ENCODE data around the gene SASH3. TPM values are rescaled to one million over a fixed set of nuclear protein-coding genes. Genes with fewer than 3 reads are reported as not detected.

The SASH3 gene
- total RNA-seq, result not detected in 2 replicates

GRCh38 chrX:129779747-129780146, at the start of gene SASH3:
Gene SASH3 (plus strand): TSS chrX:129779949. CDS start chrX:129780098, 149 bp downstream.

GRCh38 chrX:129738466-129739308, 41.1 kb upstream of the SASH3 start, which contains the start of gene XPNPEP2:
Gene XPNPEP2 (plus strand): TSS chrX:129738979. CDS start chrX:129739214, 235 bp downstream.

GRCh38 chrX:129843459-129844306, 63.9 kb downstream of the SASH3 start, which contains the start of gene ZDHHC9:
Gene ZDHHC9 (minus strand): TSS chrX:129843886. CDS start chrX:129841945, 1,941 bp downstream.

Other genes starting within 250 kb of the SASH3 start
- 8.6 and 12.4 TPM in 2 replicates for gene OCRL, start 239.7 kb upstream of the SASH3 start, total RNA-seq
- 9.0 and 19.0 TPM in 2 replicates for gene APLN, start 125.0 kb upstream of the SASH3 start, total RNA-seq
- 5.7 and 13.9 TPM in 2 replicates for gene XPNPEP2, start 41.0 kb upstream of the SASH3 start, total RNA-seq
- 28.2 and 41.0 TPM in 2 replicates for gene ZDHHC9, start 63.9 kb downstream of the SASH3 start, total RNA-seq
- 9.9 and 22.5 TPM in 2 replicates for gene UTP14A, start 126.2 kb downstream of the SASH3 start, total RNA-seq
- gene BCORL1, start 202.7 kb downstream of the SASH3 start, total RNA-seq, result 3.9 and 8.0 TPM in 2 replicates